Measurements from ENCODE around the gene CCDC148. TPM values are rescaled to one million over a fixed set of nuclear protein-coding genes. Genes with fewer than 3 reads are reported as not detected.

The CCDC148 gene
- total RNA-seq, 2 donors from 2014 or later, result 2.7 to 5.0 TPM

GRCh38 chr2:158297606-158298005, 158.9 kb downstream of the CCDC148 start:
- H3K4me1 Mint-ChIP-seq, result no peaks in the 10 kb centered on the region
- H3K9ac ChIP-seq (ENCODE audit: extremely low read depth, low read length, poor library complexity, severe bottlenecking), result no peak overlapping the region
- no peak overlapping the region for H3K27ac ChIP-seq (ENCODE audit: low read depth, low read length)
- no peaks in the 10 kb centered on the region for H3K27me3 Mint-ChIP-seq (ENCODE audit: insufficient read depth)
- H3K27ac Mint-ChIP-seq, result no peak overlapping the region
- no peaks in the 10 kb centered on the region for H3K27me3 ChIP-seq (ENCODE audit: control insufficient read depth, insufficient read depth, low read length, poor library complexity, severe bottlenecking)
- no peak overlapping the region for H3K4me3 ChIP-seq (ENCODE audit: low read length)
- H3K4me1 ChIP-seq (ENCODE audit: control insufficient read depth, insufficient read depth, low read length), result no peaks in the 10 kb centered on the region
- H3K9me3 Mint-ChIP-seq, result no peaks in the 10 kb centered on the region
- TF ChIP-seq CTCF (conservative IDR thresholded peaks at IDR 0.05), result no peak
- no peak overlapping the region for H3K4me3 Mint-ChIP-seq
- H3K36me3 ChIP-seq (ENCODE audit: control insufficient read depth, insufficient read depth, low read length), result no peaks in the 10 kb centered on the region
- H3K36me3 Mint-ChIP-seq (ENCODE audit: low read depth), result no peaks in the 10 kb centered on the region
- 73 to 80% methylated on average over 1 of the region's 1 CpG for WGBS, 2 experiments (ENCODE audit: insufficient coverage in 1 of 2, insufficient read length in 1 of 2)
- no peaks in the 10 kb centered on the region for H3K9me3 ChIP-seq (ENCODE audit: control insufficient read depth, low read length)
- DNase-seq, result no peak

GRCh38 chr2:158297120-158297519, 159.4 kb downstream of the CCDC148 start:
- H3K27me3 ChIP-seq (ENCODE audit: control insufficient read depth, insufficient read depth, low read length, poor library complexity, severe bottlenecking), result no peaks in the 10 kb centered on the region
- Mint-ChIP-seq H3K9me3 (no peaks in the 10 kb centered on the region), H3K36me3 (ENCODE audit: low read depth) (no peaks in the 10 kb centered on the region), H3K27me3 (ENCODE audit: insufficient read depth) (no peaks in the 10 kb centered on the region), H3K27ac (no peak overlapping the region), H3K4me1 (no peaks in the 10 kb centered on the region), H3K4me3 (no peak overlapping the region)
- no peaks in the 10 kb centered on the region for H3K9me3 ChIP-seq (ENCODE audit: control insufficient read depth, low read length)
- no peak for TF ChIP-seq CTCF (conservative IDR thresholded peaks at IDR 0.05)
- no peak overlapping the region for H3K4me3 ChIP-seq (ENCODE audit: low read length)
- DNase-seq, result no peak
- H3K27ac ChIP-seq (ENCODE audit: low read depth, low read length), result no peak overlapping the region
- 82 to 100% methylated on average over 1 of the region's 2 CpGs for WGBS, 2 experiments (ENCODE audit: insufficient coverage in 1 of 2, insufficient read length in 1 of 2)
- no peaks in the 10 kb centered on the region for H3K36me3 ChIP-seq (ENCODE audit: control insufficient read depth, insufficient read depth, low read length)
- no peak overlapping the region for H3K9ac ChIP-seq (ENCODE audit: extremely low read depth, low read length, poor library complexity, severe bottlenecking)
- H3K4me1 ChIP-seq (ENCODE audit: control insufficient read depth, insufficient read depth, low read length), result no peaks in the 10 kb centered on the region

GRCh38 chr2:158293722-158294121, 162.8 kb downstream of the CCDC148 start:
- no peak overlapping the region for H3K4me3 Mint-ChIP-seq
- Histone ChIP-seq H3K9me3 (ENCODE audit: control insufficient read depth, low read length) (no peaks in the 10 kb centered on the region), H3K36me3 (ENCODE audit: control insufficient read depth, insufficient read depth, low read length) (no peaks in the 10 kb centered on the region), H3K4me1 (ENCODE audit: control insufficient read depth, insufficient read depth, low read length) (no peaks in the 10 kb centered on the region), H3K4me3 (ENCODE audit: low read length) (no peak overlapping the region), H3K27ac (ENCODE audit: low read depth, low read length) (no peak overlapping the region), H3K27me3 (ENCODE audit: control insufficient read depth, insufficient read depth, low read length, poor library complexity, severe bottlenecking) (no peaks in the 10 kb centered on the region), H3K9ac (ENCODE audit: extremely low read depth, low read length, poor library complexity, severe bottlenecking) (no peak overlapping the region)
- no peak for DNase-seq
- no peaks in the 10 kb centered on the region for H3K36me3 Mint-ChIP-seq (ENCODE audit: low read depth)
- H3K27me3 Mint-ChIP-seq (ENCODE audit: insufficient read depth), result no peaks in the 10 kb centered on the region
- no peak for TF ChIP-seq CTCF (conservative IDR thresholded peaks at IDR 0.05)
- no peaks in the 10 kb centered on the region for H3K4me1 Mint-ChIP-seq
- no peak overlapping the region for H3K27ac Mint-ChIP-seq
- 94% methylated on average over 1 of the region's 3 CpGs; no CpG with 5 or more reads in 1 of the 2 experiments for WGBS, 2 experiments (ENCODE audit: insufficient coverage in 1 of 2, insufficient read length in 1 of 2)
- H3K9me3 Mint-ChIP-seq, result no peaks in the 10 kb centered on the region

Data from endodermal cell (in vitro differentiated cells).